Subcutaneous preadipocyte (primary cell): ENCODE results near the gene BORCS8. TPM values are rescaled to one million over a fixed set of nuclear protein-coding genes. Genes with fewer than 3 reads are reported as not detected.

Experiments
- small RNA-seq: library from RNA; depleted of rRNA; stranded (forward); fragments of <200 nt; gene quantifications from one replicate; pipeline ENCODE3, GENCODE V24; 2012
- total RNA-seq: library from RNA; depleted of rRNA; stranded (reverse); fragments of >200 nt; gene quantifications from 2 replicates; pipeline ENCODE4 v1.2.3, GENCODE V29; 2012

Gene BORCS8
- total RNA-seq = 16.5 and 17.0 TPM in 2 replicates

DNA sequence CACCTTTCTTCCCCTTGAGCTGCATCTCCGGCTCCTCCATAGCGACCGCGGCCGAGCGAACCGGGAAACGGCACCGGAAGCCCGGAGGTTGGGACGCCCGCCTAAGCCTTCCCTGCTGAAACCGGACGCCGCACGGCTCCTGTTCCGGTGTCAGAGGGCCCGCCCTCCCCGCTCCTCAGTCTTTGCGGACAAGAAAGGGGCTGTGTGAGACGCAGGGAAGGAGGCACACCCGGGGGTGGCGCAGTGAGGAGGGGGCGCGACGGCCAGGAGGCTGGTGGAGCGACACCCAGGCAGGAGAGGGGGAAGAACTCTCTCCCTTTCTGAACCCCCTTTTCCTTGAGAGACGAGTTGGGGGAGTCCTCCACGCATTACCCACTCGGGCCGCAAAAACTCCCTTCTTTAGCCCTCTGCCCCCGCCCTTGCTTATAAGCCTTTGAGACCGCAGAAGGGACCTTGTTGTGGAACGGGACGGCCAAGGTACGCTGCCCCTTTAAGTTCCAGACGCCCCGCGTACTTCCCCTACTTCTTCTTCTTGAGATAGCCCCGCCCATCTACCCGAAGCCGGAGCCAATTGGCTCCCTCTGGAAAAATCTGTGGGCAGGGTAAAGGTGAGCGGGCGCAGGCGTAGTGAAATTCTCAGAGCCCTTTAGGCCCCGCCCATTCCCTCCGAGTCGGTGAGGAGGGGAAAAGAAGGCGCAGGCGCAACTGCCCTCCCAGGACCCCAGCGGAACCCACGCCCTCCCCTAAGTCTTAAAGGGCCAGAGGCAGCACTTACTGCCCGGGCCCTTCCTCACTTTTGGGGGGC lies at the start of gene BORCS8, which contains the start of gene RFXANK:
Gene BORCS8, minus strand, starts transcription at position 75 of the 805 bp plus-strand sequence. Its CDS starts 35 bp downstream, at position 40.
Gene RFXANK, plus strand, starts transcription at position 181 of the 805 bp plus-strand sequence. CDS start 1,689 bp downstream, outside the sequence.

DNA sequence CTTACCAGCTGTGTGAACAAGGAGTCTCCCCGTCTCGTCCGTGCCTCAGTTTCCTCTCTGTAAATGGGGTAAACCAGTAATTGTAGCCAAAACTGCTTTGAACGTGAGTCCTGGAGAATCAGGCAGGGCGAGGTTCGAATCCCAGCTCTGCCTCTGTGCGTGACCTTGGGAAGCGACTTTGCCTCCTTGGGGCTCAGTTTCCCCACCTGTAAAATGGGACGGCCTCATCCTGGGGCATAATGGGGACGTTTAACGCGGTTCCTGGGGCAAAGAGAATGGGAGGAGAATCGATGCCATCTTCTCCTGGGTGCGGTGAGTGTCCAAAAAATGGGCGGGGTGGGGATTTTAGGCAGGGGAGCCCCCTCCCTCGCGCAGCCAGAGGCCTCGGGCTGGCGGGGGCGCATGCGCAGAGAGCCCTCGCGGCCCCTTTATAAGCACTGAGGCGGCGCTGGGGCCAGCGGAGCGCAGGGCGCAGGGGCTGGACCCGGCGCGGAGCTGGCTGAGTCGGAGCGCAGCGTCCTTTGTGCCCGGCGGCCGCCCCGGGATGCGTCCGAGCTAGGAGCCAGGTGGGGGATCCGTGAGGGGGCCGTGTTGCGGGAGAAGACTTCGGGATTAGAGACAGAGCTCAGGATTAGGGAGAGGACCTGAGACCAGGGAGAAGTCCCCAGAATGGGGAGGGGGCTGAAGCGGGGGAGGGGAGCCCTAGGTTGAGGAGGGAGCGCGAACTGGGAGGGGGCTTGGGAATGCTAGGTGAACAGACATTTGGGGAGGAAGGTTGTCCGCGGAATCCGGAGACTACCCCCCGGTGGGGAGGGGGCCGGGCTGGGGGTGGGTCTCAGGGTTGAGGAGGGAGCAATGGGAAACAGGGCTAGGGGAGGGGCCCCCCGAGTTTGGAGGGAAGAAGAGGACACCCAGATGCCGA lies 19.8 kb upstream of the BORCS8 start, which contains the start of gene NCAN:
Gene NCAN, plus strand, starts transcription at position 460 of the 922 bp plus-strand sequence. CDS start 4,996 bp downstream, outside the sequence.

GRCh38 chr19:19203012-19203856 lies 11.3 kb upstream of the BORCS8 start, which contains the start of gene NR2C2AP:
TSS of gene NR2C2AP (minus strand) at chr19:19203414. CDS start at chr19:19203060, 354 bp downstream.

DNA sequence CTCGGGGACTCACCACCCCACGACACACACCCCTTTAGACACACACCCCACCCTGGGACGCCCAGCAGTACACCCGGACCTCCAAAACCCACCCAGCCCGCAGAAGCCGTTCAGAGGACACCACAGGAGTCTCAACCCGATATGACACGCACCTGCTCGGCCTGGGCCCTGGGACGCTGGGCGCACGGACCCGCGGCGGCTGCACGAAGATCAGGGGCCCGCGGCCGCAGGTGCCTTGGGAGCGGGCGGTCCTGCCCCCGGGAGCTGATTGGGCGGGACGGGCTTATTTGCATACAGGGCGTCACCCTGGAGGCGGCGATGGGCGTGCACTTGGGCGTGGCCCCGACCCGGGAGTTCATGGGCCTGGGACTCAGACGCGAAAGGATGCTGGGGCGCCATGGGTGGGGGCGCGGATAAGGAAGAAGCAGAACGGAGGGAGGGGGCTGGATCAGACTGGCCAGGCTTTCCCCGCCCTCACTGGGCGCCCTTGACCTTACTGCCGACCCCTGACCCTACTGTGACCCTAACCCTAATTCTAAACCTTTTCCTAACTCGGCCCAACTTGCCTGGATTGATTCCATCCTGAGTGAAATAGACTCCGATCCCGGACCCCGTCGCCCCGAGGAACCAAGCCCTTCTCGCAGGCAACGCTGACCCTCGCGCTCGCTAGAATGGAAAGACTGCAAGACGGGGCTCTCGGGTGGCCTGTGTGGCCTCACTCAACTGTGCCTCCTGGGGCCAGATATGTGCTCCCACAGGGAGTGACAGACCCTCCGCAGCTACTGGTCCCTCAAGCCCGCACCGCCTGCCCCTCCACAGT lies 21.7 kb downstream of the BORCS8 start, which contains the start of gene MEF2B:
Gene MEF2B, minus strand, starts transcription at position 211 of the 820 bp plus-strand sequence. CDS start 19,528 bp downstream, outside the sequence.

DNA sequence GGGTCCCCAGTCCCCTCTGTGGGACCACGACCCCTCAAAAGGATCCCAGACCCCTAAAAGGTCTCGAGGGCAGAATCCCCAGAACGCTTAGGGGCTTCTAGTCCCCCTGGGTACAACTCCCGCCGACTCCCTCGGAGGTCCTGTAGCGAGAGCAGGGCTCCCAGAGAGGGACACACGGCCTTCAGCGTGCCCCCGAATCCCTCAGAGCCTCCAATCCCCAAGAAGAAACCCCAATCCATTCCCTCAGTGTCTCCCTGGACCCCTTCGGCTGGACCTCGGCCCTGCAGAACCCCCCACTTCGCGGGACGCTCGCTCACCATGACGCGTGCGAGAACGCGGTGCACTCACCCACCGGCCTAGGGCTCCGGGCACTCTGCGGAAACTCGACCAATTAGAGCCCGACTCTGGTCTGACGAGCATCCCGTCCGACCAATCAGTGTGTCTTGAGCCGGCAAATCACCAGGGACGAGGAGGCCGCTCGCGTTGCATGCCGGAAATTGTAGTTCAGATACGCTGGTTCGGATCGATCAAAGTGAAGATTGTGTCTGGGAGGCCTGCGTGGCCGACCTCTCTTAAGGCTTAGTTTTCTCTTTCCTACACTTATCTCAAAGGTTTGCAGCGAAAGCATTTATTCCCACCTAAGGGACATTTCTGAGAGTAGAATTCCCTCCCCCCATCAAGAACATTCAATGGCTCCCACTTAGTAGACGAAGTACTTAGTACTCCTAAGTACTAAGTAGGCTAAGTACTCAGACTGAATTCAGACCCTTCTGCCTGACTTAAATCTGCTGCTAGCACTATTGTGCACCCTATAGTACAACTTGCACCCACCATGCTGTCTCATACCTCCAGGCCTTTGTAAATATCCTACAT lies 53.6 kb downstream of the BORCS8 start, which contains the start of gene TMEM161A:
Gene TMEM161A, minus strand, starts transcription at position 370 of the 873 bp plus-strand sequence. Its CDS starts 50 bp downstream, at position 320.

Small RNAs within 50 kb of the gene (small RNA-seq; reads per million reads assigned to genes)
- gene RNU6-1028P = not detected

Other genes with a start within 250 kb of the BORCS8 start
- gene SUGP2, start 158.6 kb downstream of the BORCS8 start, total RNA-seq = 28.3 and 42.8 TPM in 2 replicates
- 50.4 and 54.7 TPM in 2 replicates for gene ARMC6, start 158.5 kb downstream of the BORCS8 start, total RNA-seq
- 4.0 and 4.9 TPM in 2 replicates for gene SLC25A42, start 128.2 kb downstream of the BORCS8 start, total RNA-seq
- 24.8 and 25.0 TPM in 2 replicates for gene TMEM161A, start 53.7 kb downstream of the BORCS8 start, total RNA-seq
- gene MEF2B, start 21.9 kb downstream of the BORCS8 start, total RNA-seq = not detected in 2 replicates
- gene RFXANK, start 106 bp upstream of the BORCS8 start, total RNA-seq = 49.7 and 50.3 TPM in 2 replicates
- 9.6 TPM in 2 replicates for gene NR2C2AP, start 11.3 kb upstream of the BORCS8 start, total RNA-seq
- under 0.01 TPM in 1 of 2 replicates, not detected in the other for gene NCAN, start 19.8 kb upstream of the BORCS8 start, total RNA-seq
- gene TM6SF2, start 81.1 kb upstream of the BORCS8 start, total RNA-seq = 0.20 TPM in 1 of 2 replicates, not detected in the other
- 22.8 and 28.5 TPM in 2 replicates for gene SUGP1, start 128.4 kb upstream of the BORCS8 start, total RNA-seq
- 33.8 and 39.1 TPM in 2 replicates for gene MAU2, start 128.7 kb upstream of the BORCS8 start, total RNA-seq
- 50.0 and 71.4 TPM in 2 replicates for gene GATAD2A, start 213.5 kb upstream of the BORCS8 start, total RNA-seq